Activated T-cell treated with anti-CD3 and anti-CD28 coated beads for 48 hours (primary cell): ENCODE data around the gene CCDC39.
"Not testable (repeated sequence)": the region's sequence is repeated elsewhere in the genome, so short reads cannot be mapped to it uniquely, and the experiment has no call there.

Experiments
- DNase-seq: peaks from one replicate; pipeline ENCODE4 v3.0.0-alpha.2; 2020; ENCODE audit warnings: low read depth

Gene CCDC39

DNA sequence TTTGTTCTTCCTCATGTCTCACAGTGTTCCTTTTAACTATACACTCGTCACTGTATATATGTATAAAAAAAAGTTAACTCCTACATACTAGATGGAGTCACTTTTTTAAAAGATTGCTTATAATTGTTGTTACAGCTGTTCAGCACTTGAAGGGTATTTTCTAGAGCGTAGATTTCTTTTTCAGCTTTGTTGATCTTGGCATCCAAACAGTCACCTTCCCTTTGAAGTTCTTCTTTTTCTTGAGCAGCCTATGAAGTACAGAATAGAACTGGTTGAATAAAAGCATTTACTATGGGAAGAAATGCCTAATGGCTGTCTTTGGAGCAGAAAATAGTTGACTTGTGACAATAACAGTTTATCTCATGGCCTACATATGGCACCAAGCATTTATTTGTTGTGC is 59.6 kb downstream of the CCDC39 start:
- no peak for DNase-seq

DNA sequence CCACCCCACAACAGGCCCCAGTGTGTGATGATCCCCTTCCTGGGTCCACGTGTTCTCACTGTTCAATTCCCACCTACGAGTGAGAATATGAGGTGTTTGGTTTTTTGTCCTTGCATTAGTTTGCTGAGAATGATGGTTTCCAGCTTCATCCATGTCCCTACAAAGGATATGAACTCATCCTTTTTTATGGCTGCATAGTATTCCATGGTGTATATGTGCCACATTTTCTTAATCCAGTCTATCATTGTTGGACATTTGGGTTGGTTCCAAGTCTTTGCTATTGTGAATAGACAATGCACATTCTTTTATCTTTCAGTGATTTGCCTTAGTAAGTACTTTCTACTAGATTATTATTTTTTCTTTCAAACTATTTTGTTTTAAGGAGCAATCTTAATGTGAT is 60.7 kb downstream of the CCDC39 start:
- not testable (repeated sequence) for DNase-seq

DNA sequence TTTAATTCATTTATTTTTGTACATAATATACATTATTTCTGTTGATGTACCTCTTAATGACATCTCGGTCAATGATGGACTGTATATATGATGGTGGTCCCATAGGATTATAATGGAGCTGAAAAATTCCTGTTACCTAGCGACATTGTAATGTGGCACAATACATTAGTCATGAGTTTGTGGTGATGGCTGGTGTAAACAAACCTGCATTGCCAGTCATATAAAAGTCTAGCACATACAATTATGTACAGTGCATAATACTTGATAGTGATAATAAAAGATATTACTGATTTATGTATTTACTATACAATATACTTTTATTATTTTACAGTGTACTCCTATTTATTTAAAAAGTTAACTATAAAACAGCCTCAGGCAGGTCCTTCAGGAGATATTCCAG is 62.2 kb downstream of the CCDC39 start:
- DNase-seq, result no peak

GRCh38 chr3:180615954-180616353 is 63.3 kb downstream of the CCDC39 start:
- no peak for DNase-seq

DNA sequence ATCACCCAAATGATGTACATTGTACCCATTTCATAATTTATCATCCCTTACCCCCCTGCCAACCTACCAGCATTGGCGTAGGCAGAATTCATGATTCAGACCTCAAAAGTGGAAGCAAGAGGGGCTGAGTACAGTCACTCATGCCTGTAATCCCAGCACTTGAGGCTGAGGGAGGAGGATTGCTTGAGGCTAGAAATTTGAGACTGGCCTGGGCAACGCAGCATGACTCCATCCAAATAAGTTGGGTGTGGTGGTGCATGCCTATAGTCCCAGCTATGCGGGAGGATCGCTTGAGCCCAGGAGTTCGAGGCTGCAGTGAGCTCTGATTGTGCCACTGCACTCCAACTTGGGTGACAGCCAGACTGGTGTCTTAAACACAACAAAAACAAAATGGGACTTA is 66.9 kb downstream of the CCDC39 start:
- no peak for DNase-seq

GRCh38 chr3:180611006-180611405 is 68.3 kb downstream of the CCDC39 start:
- DNase-seq, result no peak

DNA sequence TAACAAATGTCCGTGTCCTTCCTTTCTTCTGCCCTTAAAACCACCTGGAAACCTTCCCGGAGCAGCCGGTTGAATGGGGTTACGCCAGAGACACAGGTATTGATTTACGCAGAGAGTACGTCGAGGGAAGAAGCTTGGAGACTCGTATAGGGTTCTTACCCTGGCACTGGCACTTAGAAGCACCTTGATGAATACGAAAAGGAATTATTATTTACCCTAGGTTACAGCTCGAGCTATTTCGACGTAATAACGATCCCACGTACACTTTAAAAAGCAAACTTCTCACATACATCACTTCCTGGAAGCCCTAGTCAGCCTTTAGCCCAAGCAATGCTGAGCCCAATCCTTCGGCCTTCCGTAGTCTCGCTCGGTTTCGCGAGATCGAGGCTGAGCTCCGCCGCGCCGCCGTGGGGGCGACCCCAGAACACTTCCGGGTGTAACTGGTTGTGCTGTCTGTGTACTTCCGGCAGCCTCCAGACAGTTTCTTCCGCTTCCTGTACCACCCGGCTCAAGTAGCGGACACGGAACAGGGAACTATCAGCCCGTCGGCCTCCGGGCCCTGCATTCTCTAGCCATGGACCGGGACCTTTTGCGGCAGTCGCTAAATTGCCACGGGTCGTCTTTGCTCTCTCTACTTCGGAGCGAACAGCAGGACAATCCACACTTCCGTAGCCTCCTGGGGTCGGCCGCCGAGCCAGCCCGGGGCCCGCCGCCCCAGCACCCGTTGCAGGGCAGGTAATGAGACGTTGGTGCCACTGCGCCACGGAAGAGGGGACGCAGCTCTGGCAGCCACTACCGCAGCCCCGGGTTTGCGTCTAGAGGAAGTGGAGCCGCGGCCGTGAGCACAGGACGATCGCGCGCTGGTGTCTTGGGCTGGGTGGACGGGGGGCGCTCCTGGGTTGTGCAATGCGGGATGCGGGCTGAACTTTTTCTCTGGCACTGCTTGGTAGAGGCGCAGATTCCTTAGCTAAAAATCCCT is 77.3 kb downstream of the CCDC39 start, which contains the start of gene TTC14:
TSS of gene TTC14 (plus strand) at position 476 of the 979 bp plus-strand sequence. CDS start at position 575, 99 bp downstream.
- DNase-seq, result peak; percentile 90

- no peak for DNase-seq
Measured at GRCh38 chr3:180600473-180600872, 78.8 kb downstream of the CCDC39 start.

DNA sequence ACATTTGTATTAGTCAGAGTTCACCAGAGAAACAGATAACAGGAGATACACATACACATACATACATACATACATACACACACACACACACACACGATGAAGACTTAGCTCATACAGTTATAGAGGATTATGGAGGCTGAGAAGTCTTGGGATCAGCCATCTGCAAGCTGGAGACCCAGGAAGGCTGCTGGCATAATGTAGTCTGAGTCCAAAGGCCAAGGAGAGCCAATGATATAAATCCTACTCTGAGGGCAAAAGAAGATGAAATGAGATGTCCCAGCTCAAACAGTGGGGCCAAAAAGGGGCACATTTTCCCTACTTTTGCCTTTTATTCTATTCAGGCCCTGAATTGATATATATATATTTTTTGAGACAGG is 83.7 kb downstream of the CCDC39 start:
- no peak for DNase-seq

GRCh38 chr3:180594631-180595558 is 84.4 kb downstream of the CCDC39 start:
- no peak for DNase-seq

DNA sequence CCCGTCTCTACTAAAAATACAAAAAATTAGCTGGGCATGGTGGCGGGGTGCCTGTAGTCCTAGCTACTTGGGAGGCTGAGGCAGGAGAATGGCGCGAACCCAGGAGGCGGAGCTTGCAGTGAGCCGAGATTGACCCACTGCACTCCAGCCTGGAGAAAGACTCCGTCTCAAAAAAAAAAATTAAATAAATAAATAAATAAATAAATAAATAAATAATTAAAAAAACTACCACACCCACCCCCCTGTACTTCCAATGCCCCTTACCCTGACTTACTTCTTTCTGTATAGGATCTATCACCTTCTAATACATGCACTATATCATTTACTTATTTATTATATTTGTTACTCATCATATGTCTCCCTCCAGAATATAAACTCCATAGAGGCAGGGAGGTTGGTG is 85.7 kb downstream of the CCDC39 start:
- DNase-seq, result not testable (repeated sequence)

DNA sequence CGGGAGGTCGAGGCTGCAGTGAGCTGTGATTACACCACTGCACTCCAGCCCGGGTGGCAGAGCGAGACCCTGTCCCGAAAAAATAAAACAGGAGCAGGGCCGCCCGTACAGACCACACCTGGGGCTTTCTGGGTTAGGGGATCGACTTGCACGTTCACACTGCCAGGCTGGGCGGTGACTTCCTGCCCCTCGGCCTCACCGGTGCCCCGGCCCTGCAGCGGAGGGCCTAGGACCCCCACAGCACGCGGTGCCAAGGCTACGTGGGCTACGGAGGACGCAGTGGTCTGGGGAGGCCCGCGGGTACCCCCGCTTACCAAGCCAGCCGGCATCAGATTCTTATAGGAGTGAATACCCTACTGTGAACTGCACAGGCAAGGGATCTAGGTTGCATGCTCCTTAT is 88.9 kb downstream of the CCDC39 start:
- DNase-seq, result no peak

DNA sequence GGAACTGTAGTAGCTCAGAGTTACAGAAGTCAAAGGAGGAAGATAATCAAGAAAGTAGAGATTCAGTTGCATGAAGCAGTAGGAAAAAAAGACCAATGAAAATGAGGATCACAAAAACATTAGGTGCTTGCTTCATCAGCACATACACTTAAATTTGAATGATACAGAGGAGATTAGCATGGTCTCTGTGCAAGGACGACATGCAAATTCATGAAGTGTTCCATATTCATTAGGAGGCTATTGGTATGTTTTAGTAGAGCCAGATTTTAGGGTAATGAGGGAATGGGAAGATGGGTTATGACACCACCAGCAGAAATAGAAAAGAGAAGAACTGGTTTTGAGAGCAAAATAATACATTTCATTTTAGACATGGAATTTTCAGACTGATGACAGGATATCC is 98.4 kb downstream of the CCDC39 start:
- no peak for DNase-seq

- DNase-seq, result no peak
Measured at GRCh38 chr3:180575571-180575970, 103.7 kb downstream of the CCDC39 start.

DNA sequence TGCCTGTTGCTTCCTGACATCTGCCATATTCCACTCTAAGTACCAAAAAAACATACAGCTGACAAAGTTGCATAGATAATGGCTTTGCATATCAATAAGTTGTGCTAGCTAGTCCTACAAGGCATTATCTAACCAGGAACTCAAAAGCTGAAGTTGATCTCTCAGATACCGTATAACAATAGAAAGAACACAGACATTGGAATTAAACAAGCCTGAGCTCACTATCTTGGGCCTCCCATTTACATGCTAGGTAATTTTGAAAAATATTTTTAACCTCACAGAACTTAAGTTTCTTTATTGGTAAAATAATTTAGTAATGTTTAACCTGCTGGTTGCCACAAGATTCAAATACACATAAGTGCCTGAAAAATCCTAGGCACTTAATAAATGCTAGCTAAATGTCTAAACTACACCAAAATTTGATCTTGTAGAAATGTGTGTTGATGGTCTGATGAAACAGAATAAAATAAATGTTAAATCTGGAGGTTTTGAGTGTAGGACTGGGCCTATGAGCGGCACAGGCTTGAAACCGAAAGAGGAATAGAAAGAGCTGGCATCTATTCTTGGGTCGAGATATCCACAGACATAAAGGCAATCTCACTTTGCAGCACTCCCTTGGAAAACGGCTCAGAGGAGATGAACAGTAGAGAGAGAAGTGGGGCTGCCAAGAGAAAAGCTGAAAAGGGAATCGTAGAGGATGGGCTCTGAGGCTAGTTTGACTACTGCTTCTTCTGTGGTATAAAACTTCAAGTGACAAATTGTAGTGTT is 107.3 kb downstream of the CCDC39 start:
- DNase-seq, result no peak

- DNase-seq, result no peak
Measured at GRCh38 chr3:180570238-180570637, 109.1 kb downstream of the CCDC39 start.

GRCh38 chr3:180564676-180565075 is 114.6 kb downstream of the CCDC39 start:
- DNase-seq, result no peak
